Panc1 (cell line): ENCODE measurements around the gene FAM20A. TPM values are rescaled to one million over a fixed set of nuclear protein-coding genes. Genes with fewer than 3 reads are reported as not detected.

Experiments
- ATAC-seq: fragments of 200-7000 bp; cut with Tn5 transposase; 2 replicates; pipeline ENCODE4 v1.9.1; 2020; ENCODE audit warnings: mild to moderate bottlenecking, moderate library complexity
- BruUV-seq: library from RNA; stranded (reverse); fragments of 400-500 nt; replicated peaks from 2 replicates; lab custom pipeline; 2021; lab: Mats Ljungman, UMichigan
- CTCF ChIA-PET: fragments of 300-600 bp; sonication (Branson Sonifier 250); formaldehyde crosslinking; loops from one replicate; lab custom pipeline; 2022; ENCODE audit warnings: antibody characterized with exemption; lab: Charles Lee
- POLR2A ChIA-PET: fragments of 300-600 bp; sonication (Branson Sonifier 250); formaldehyde crosslinking; loops from one replicate; lab custom pipeline; 2022; ENCODE audit warnings: antibody characterized with exemption; lab: Charles Lee
- DNase-seq: peaks from one replicate; pipeline ENCODE4 v3.0.0-alpha.2; 2010; ENCODE audit warnings: low read depth, low spot score
- H3K27ac ChIP-seq: 2 replicates; pipeline ENCODE4 v1.5.1; 2011; ENCODE audit warnings: mild to moderate bottlenecking, low read length, inconsistent platforms
- H3K27me3 ChIP-seq: fragments of 200-500 bp; sonication (Bioruptor generic); 2 replicates; pipeline ENCODE4 v1.6.0; 2014; ENCODE audit warnings: low read length, inconsistent platforms; ENCODE audit not compliant: control insufficient read depth, insufficient read depth
- H3K36me3 ChIP-seq: fragments of 200-500 bp; sonication (Bioruptor generic); 2 replicates; pipeline ENCODE4 v1.5.1; 2014; ENCODE audit warnings: inconsistent platforms, mild to moderate bottlenecking, low read length, moderate library complexity; ENCODE audit not compliant: control insufficient read depth, insufficient read depth
- H3K4me1 ChIP-seq: 2 replicates; pipeline ENCODE4 v1.5.1; 2011; ENCODE audit warnings: inconsistent platforms, mild to moderate bottlenecking, low read length, moderate library complexity; ENCODE audit not compliant: control insufficient read depth, insufficient read depth
- H3K4me3 ChIP-seq, 2 experiments: 2 replicates each; pipeline ENCODE4 v1.5.1; 2011 to 2012; ENCODE audit warnings: low read depth in 2 of 2, low read length in 2 of 2, mild to moderate bottlenecking in 2 of 2, inconsistent platforms in 1 of 2, moderate library complexity in 1 of 2
- H3K9me3 ChIP-seq: fragments of 200-500 bp; sonication (Bioruptor generic); 2 replicates; pipeline ENCODE4 v1.5.1; 2014; ENCODE audit warnings: low read depth, mild to moderate bottlenecking, inconsistent platforms, low read length, moderate library complexity; ENCODE audit not compliant: control insufficient read depth, insufficient read depth
- POLR2AphosphoS5 ChIP-seq: IDR thresholded peaks from 2 replicates; pipeline ENCODE4 v1.6.1; 2012; ENCODE audit warnings: mild to moderate bottlenecking, low read depth, low read length, moderate library complexity
- REST ChIP-seq, 2 experiments: IDR thresholded peaks; 2 replicates each; pipeline ENCODE4 v1.6.1; 2011 to 2012; ENCODE audit warnings: low read depth in 2 of 2, control low read depth in 1 of 2, low read length in 1 of 2, mild to moderate bottlenecking in 1 of 2, moderate library complexity in 1 of 2; ENCODE audit not compliant: insufficient read depth in 1 of 2
- SIN3A ChIP-seq: IDR thresholded peaks from 2 replicates; pipeline ENCODE4 v1.6.1; 2012; ENCODE audit warnings: low read depth, mild to moderate bottlenecking, low read length, moderate library complexity, borderline replicate concordance; ENCODE audit not compliant: insufficient read depth
- TCF7L2 ChIP-seq: IDR thresholded peaks from 2 replicates; pipeline ENCODE4 v1.6.1; 2011; ENCODE audit warnings: mild to moderate bottlenecking, low read depth, low read length, inconsistent platforms
- in situ Hi-C: cut with HindIII; loops from 2 replicates; pipeline ENCODE4 v1.10.0; 2016; ENCODE audit warnings: low sequenced_read_pairs, low pct_unique_long_range_greater_than_20kb
- intact Hi-C: fragments of 100-400 bp; cut with micrococcal nuclease; formaldehyde crosslinking; loops from one replicate; pipeline ENCODE4 v1.10.0; 2022; ENCODE audit not compliant: unreplicated experiment
- total RNA-seq: library from RNA; stranded (reverse); gene quantifications from one replicate; pipeline ENCODE4 v1.2.1, GENCODE V29; 2021; ENCODE audit not compliant: unreplicated experiment
- TF ChIP-seq, protein P1 (sequence below): fragments of 450-650 bp; IDR thresholded peaks from 2 replicates; pipeline ENCODE4 v1.5.1; 2017; ENCODE audit warnings: mild to moderate bottlenecking

The FAM20A gene
- total RNA-seq, 1 experiment from 2014 or later = 0.44 TPM

GRCh38 chr17:68511671-68512246 is 89.4 kb downstream of the FAM20A start:
- BruUV-seq = no TSS peak
- H3K27me3 ChIP-seq = no peaks in the 10 kb centered on the region
- intact Hi-C loops (no loop called here), in situ Hi-C loops (no loop called here)
- ChIA-PET CTCF (no interaction called here), POLR2A (no interaction called here)
- peaks cover 25% of the 10 kb centered on the region for H3K36me3 ChIP-seq
- H3K9me3 ChIP-seq = no peaks in the 10 kb centered on the region
- DNase-seq = peak; percentile 42
- peak overlapping the region; percentile 88 for H3K27ac ChIP-seq
- peaks cover 7% of the 10 kb centered on the region; the same call in 1 of the 2 replicates for H3K4me1 ChIP-seq
- peak overlapping the region; percentile 96 to 97 for H3K4me3 ChIP-seq
- peak; percentile 81 for ATAC-seq
- TF ChIP-seq SIN3A = no peak
- TF ChIP-seq TCF7L2 = no peak
- TF ChIP-seq, protein P1, sequence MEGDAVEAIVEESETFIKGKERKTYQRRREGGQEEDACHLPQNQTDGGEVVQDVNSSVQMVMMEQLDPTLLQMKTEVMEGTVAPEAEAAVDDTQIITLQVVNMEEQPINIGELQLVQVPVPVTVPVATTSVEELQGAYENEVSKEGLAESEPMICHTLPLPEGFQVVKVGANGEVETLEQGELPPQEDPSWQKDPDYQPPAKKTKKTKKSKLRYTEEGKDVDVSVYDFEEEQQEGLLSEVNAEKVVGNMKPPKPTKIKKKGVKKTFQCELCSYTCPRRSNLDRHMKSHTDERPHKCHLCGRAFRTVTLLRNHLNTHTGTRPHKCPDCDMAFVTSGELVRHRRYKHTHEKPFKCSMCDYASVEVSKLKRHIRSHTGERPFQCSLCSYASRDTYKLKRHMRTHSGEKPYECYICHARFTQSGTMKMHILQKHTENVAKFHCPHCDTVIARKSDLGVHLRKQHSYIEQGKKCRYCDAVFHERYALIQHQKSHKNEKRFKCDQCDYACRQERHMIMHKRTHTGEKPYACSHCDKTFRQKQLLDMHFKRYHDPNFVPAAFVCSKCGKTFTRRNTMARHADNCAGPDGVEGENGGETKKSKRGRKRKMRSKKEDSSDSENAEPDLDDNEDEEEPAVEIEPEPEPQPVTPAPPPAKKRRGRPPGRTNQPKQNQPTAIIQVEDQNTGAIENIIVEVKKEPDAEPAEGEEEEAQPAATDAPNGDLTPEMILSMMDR = no peak
- TF ChIP-seq POLR2AphosphoS5 = no peak
- TF ChIP-seq REST (IDR thresholded peaks at IDR 0.05; ENCODE audit: insufficient read depth in 1 of 2, low read depth in 2 of 2, low read length in 1 of 2) = no peak

DNA sequence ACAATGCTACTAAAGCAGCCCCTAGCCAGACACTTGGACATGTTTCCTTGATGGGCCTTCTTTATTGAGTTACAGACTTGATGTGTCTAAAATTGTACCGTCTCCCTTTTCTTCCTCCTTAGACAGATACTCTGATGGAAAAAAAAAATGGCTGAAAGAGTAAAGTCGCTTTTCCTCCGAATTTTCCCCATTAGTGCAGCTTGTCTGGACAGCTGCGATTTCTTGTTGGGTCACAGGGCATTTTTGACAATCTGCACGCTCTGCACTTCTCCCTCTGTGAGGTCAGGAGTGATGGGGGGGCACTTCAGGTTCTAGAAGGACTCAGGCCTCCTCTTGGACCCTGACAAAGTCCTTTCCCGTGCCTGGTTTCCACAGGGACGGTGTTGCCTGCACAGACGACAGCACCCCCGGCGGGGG is 89.9 kb downstream of the FAM20A start:
- CTCF ChIA-PET = no interaction called here
- POLR2A ChIA-PET = interaction anchor here (0.6 kb wide), 1 partner anchor 32 kb away, joined by 15 read pairs; no protein-coding TSS in a partner anchor
- H3K9me3 ChIP-seq = no peaks in the 10 kb centered on the region
- peaks cover 21% of the 10 kb centered on the region for H3K36me3 ChIP-seq
- ATAC-seq = no peak
- peaks cover 7% of the 10 kb centered on the region; the same call in 1 of the 2 replicates for H3K4me1 ChIP-seq
- peak overlapping the region; percentile 96 to 97 for H3K4me3 ChIP-seq
- in situ Hi-C loops = no loop called here
- no TSS peak for BruUV-seq
- H3K27me3 ChIP-seq = no peaks in the 10 kb centered on the region
- intact Hi-C loops = no loop called here
- H3K27ac ChIP-seq = peak overlapping the region; percentile 63
- TF ChIP-seq TCF7L2 (no peak), REST (IDR thresholded peaks at IDR 0.05; ENCODE audit: insufficient read depth in 1 of 2, low read depth in 2 of 2, low read length in 1 of 2) (no peak), SIN3A (no peak), POLR2AphosphoS5 (no peak)
- TF ChIP-seq, protein P1 = no peak
- DNase-seq = no peak
